Fibroblast of lung (primary cell): ENCODE results near the gene TBC1D17. TPM values are rescaled to one million over a fixed set of nuclear protein-coding genes. Genes with fewer than 3 reads are reported as not detected.

Source experiments
- DNase-seq, 2 donors: peaks; one replicate each; pipeline versions ENCODE4 v3.0.0 to v3.0.0-alpha.2; 2010; ENCODE audit warnings: low read depth in 2 of 2
- H2AFZ ChIP-seq: 2 replicates; pipeline ENCODE4 v1.5.1; 2012; ENCODE audit warnings: low read length, control low read depth, inconsistent platforms
- H3K27ac ChIP-seq: 2 replicates; pipeline ENCODE4 v1.5.1; 2011; ENCODE audit warnings: low read length, control low read depth; ENCODE audit not compliant: insufficient read depth
- H3K27me3 ChIP-seq: 2 replicates; pipeline ENCODE4 v1.5.1; 2011; ENCODE audit warnings: mild to moderate bottlenecking, low read length; ENCODE audit not compliant: control insufficient read depth, insufficient read depth
- H3K36me3 ChIP-seq: 2 replicates; pipeline ENCODE4 v1.5.1; 2011; ENCODE audit warnings: low read length; ENCODE audit not compliant: control insufficient read depth, insufficient read depth
- H3K4me1 ChIP-seq: 2 replicates; pipeline ENCODE4 v1.5.1; 2011; ENCODE audit warnings: low read length; ENCODE audit not compliant: control insufficient read depth, insufficient read depth; ENCODE audit errors: extremely low read depth
- H3K4me2 ChIP-seq: 2 replicates; pipeline ENCODE4 v1.5.1; 2011; ENCODE audit warnings: low read length, control low read depth; ENCODE audit not compliant: insufficient read depth; ENCODE audit errors: extremely low read depth
- H3K4me3 ChIP-seq, 4 experiments: fragments of 200-600 bp in 1 of 4; sonication (generic) in 1 of 4; replicated peaks in 1 of 4; 2 replicates each; pipeline ENCODE4 v1.5.1; 2011 to 2016; ENCODE audit warnings: low read length in 4 of 4, low read depth in 3 of 4, mild to moderate bottlenecking in 3 of 4, control low read depth in 2 of 4, inconsistent platforms in 1 of 4, mixed read lengths in 1 of 4; ENCODE audit not compliant: insufficient read depth in 1 of 4; ENCODE audit errors: control extremely low read depth in 1 of 4
- H3K79me2 ChIP-seq: 2 replicates; pipeline ENCODE4 v1.5.1; 2012; ENCODE audit warnings: mild to moderate bottlenecking, low read length, inconsistent platforms; ENCODE audit not compliant: control insufficient read depth, insufficient read depth
- H3K9ac ChIP-seq: 2 replicates; pipeline ENCODE4 v1.5.1; 2011; ENCODE audit warnings: mild to moderate bottlenecking, low read length, control low read depth; ENCODE audit not compliant: insufficient read depth
- H3K9me3 ChIP-seq: 2 replicates; pipeline ENCODE4 v1.5.1; 2012; ENCODE audit warnings: low read depth, low read length; ENCODE audit not compliant: control insufficient read depth, insufficient read depth
- H4K20me1 ChIP-seq: 2 replicates; pipeline ENCODE4 v1.5.1; 2011; ENCODE audit warnings: low read length; ENCODE audit not compliant: control insufficient read depth, insufficient read depth; ENCODE audit errors: extremely low read depth
- EZH2 ChIP-seq: IDR thresholded peaks from 2 replicates; pipeline ENCODE4 v1.5.1; 2012; ENCODE audit warnings: low read length, control low read depth, mild to moderate bottlenecking; ENCODE audit errors: missing control alignments
- polyA plus RNA-seq, 2 donors: library from polyadenylated mRNA; depleted of rRNA in 1 of 2; stranded (reverse) in 1 of 2; unstranded in 1 of 2; fragments of >200 nt; gene quantifications; 2 replicates each; pipeline ENCODE4 v1.2.1, GENCODE V29; 2011 to 2012; ENCODE audit warnings: missing spikeins in 1 of 2
- total RNA-seq: library from RNA; depleted of rRNA; stranded (reverse); fragments of >200 nt; gene quantifications from 2 replicates; pipeline ENCODE4 v1.2.1, GENCODE V29; 2014
- TF ChIP-seq, protein P1 (sequence below), 2 donors: IDR thresholded peaks in 1 of 2; conservative IDR thresholded peaks in 1 of 2; 1 replicate in 1 of 2; 2 replicates in 1 of 2; pipeline ENCODE4 v1.5.1; 2011 to 2012; ENCODE audit warnings: low read length in 2 of 2, control low read depth in 1 of 2, inconsistent platforms in 1 of 2, low read depth in 1 of 2, mild to moderate bottlenecking in 1 of 2

Gene TBC1D17
- total and polyA plus RNA-seq, 2 donors (not counting 1 experiment from before 2014, with no cell fraction given) = 19.5 to 32.5 TPM

DNA sequence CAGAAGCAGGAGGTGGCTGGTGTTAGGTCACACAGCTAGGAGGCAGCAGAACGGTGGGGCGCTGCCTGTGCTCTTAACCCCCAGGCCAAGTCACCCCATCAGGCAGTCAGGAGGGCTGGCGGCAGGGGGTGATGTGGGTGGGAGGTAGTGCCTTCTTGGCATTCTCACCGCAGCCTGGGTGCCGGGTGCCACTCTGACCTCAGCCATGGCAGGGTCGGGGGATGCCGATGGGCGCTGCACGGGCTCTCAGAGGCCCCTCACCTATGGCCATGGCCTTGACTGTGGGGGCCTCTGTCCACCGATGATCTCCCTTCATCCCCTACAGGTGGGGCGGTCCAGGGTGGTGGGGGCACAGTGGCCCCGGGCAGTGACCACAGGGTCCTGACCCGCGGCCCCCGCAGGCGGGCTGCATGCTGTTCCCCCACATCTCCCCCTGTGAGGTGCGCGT lies 20.9 kb upstream of the TBC1D17 start:
- Histone ChIP-seq H3K9ac (no peak overlapping the region), H3K79me2 (peaks cover 25% of the 10 kb centered on the region), H3K27me3 (no peaks in the 10 kb centered on the region), H3K4me3 (no peak overlapping the region), H3K4me2 (no peak overlapping the region), H4K20me1 (peaks cover 2% of the 10 kb centered on the region), H3K27ac (no peak overlapping the region), H3K36me3 (peaks cover 43% of the 10 kb centered on the region), H3K9me3 (no peaks in the 10 kb centered on the region), H3K4me1 (peaks cover 12% of the 10 kb centered on the region), H2AFZ (no peak overlapping the region)
- no peak for TF ChIP-seq EZH2
- TF ChIP-seq, protein P1, sequence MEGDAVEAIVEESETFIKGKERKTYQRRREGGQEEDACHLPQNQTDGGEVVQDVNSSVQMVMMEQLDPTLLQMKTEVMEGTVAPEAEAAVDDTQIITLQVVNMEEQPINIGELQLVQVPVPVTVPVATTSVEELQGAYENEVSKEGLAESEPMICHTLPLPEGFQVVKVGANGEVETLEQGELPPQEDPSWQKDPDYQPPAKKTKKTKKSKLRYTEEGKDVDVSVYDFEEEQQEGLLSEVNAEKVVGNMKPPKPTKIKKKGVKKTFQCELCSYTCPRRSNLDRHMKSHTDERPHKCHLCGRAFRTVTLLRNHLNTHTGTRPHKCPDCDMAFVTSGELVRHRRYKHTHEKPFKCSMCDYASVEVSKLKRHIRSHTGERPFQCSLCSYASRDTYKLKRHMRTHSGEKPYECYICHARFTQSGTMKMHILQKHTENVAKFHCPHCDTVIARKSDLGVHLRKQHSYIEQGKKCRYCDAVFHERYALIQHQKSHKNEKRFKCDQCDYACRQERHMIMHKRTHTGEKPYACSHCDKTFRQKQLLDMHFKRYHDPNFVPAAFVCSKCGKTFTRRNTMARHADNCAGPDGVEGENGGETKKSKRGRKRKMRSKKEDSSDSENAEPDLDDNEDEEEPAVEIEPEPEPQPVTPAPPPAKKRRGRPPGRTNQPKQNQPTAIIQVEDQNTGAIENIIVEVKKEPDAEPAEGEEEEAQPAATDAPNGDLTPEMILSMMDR (conservative IDR thresholded peaks at IDR 0.05 in 1 of 2, IDR thresholded peaks at IDR 0.05 in 1 of 2; ENCODE audit: low read depth in 1 of 2, low read length in 2 of 2) = no peak
- DNase-seq = no peak

DNA sequence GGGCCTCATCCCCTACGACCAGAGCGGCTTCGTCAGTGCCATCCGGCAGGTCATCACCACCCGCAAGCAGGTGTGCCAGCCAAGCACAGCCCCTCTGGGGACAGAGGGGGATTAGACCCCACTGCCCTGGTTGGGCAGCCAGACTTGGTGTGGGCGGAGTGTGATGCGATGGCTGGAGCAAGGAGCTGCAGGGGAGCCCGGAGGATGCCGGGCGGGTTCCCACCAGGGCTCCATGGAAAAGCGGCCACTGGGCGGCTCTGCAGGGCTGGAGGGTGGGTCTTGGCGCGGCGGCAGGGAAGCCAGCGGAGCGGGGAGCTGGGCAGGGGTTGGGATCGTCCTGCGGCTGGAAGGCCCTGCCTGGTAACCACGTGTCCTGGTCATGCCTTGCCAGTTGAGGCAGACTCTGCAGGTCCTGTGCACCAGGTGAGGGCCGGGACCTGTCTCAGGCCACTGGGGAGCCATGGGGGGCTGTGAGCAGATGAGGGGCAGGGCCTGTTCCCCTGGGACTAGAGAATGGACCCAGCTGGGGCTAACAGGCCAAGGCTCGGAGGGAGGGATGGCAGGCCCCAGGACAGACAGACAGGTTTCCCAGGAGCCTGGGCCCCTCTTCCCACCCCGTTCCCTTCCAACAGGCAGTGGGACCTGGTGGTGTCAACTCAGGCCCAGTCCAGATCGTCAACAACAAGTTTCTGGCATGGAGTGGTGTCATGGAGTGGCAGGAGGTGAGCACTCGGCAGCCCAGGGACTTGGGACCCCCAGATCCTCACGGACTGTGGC lies 20.3 kb upstream of the TBC1D17 start:
- no peak for DNase-seq
- Histone ChIP-seq H3K9me3 (no peaks in the 10 kb centered on the region), H3K27ac (no peak overlapping the region), H3K4me2 (no peak overlapping the region), H3K79me2 (peaks cover 20% of the 10 kb centered on the region), H3K4me3 (no peak overlapping the region), H3K4me1 (peaks cover 10% of the 10 kb centered on the region), H3K9ac (no peak overlapping the region), H3K36me3 (peaks cover 43% of the 10 kb centered on the region), H3K27me3 (no peaks in the 10 kb centered on the region), H4K20me1 (peaks cover under 1% of the 10 kb centered on the region), H2AFZ (no peak overlapping the region)
- TF ChIP-seq, protein P1 (conservative IDR thresholded peaks at IDR 0.05 in 1 of 2, IDR thresholded peaks at IDR 0.05 in 1 of 2; ENCODE audit: low read depth in 1 of 2, low read length in 2 of 2) = no peak
- TF ChIP-seq EZH2 = no peak

DNA sequence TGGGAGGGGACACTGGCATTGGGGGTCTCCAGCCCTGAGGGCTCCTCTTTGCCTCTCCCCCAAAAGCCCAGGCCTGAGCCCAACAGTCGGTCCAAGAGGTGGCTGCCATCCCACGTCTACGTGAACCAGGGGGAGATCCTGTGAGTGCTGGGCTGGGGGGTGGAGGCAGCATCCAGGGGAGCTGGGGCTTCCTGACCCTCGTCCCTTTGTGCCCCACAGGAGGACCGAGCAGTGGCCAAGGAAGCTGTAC lies 19.7 kb upstream of the TBC1D17 start:
- H3K4me1 ChIP-seq = peaks cover 6% of the 10 kb centered on the region
- H3K9ac ChIP-seq = no peak overlapping the region
- no peak overlapping the region for H2AFZ ChIP-seq
- H3K4me3 ChIP-seq = no peak overlapping the region
- no peak overlapping the region for H3K4me2 ChIP-seq
- TF ChIP-seq EZH2 = no peak
- TF ChIP-seq, protein P1 (conservative IDR thresholded peaks at IDR 0.05 in 1 of 2, IDR thresholded peaks at IDR 0.05 in 1 of 2; ENCODE audit: low read depth in 1 of 2, low read length in 2 of 2) = no peak
- no peak for DNase-seq
- peaks cover 15% of the 10 kb centered on the region for H3K79me2 ChIP-seq
- no peaks in the 10 kb centered on the region for H3K27me3 ChIP-seq
- no peaks in the 10 kb centered on the region for H3K9me3 ChIP-seq
- H3K27ac ChIP-seq = no peak overlapping the region
- H4K20me1 ChIP-seq = no peaks in the 10 kb centered on the region
- peaks cover 46% of the 10 kb centered on the region for H3K36me3 ChIP-seq
